IPS-20b (cell line): Measurements from ENCODE around the gene TTLL11.

Source experiments
- H3K27ac ChIP-seq: one replicate; pipeline ENCODE4 v1.5.1; 2013; ENCODE audit warnings: low read length
- H3K27me3 ChIP-seq: 2 replicates; pipeline ENCODE4 v1.6.1; 2013; ENCODE audit warnings: mild to moderate bottlenecking, low read length, inconsistent platforms; ENCODE audit not compliant: insufficient read depth
- H3K36me3 ChIP-seq: 2 replicates; pipeline ENCODE4 v1.6.1; 2013; ENCODE audit warnings: low read depth, mild to moderate bottlenecking, inconsistent platforms, low read length, moderate library complexity; ENCODE audit not compliant: insufficient read depth
- H3K4me1 ChIP-seq: 2 replicates; pipeline ENCODE4 v1.6.1; 2013; ENCODE audit warnings: mild to moderate bottlenecking, control low read depth, inconsistent platforms, low read length, moderate library complexity; ENCODE audit not compliant: insufficient read depth
- H3K4me3 ChIP-seq: 2 replicates; pipeline ENCODE4 v1.5.1; 2013; ENCODE audit warnings: mild to moderate bottlenecking, low read length, inconsistent platforms
- H3K9ac ChIP-seq: 2 replicates; pipeline ENCODE4 v1.6.1; 2013; ENCODE audit warnings: low read depth, mild to moderate bottlenecking, inconsistent platforms, low read length, moderate library complexity
- H3K9me3 ChIP-seq: 2 replicates; pipeline ENCODE4 v1.6.1; 2013; ENCODE audit warnings: mild to moderate bottlenecking, low read depth, low read length, inconsistent platforms; ENCODE audit not compliant: insufficient read depth

Gene TTLL11

GRCh38 chr9:122087406-122088200 is 5.5 kb downstream of the TTLL11 start:
- no peak overlapping the region for H3K4me3 ChIP-seq
- H3K9ac ChIP-seq: no peak overlapping the region
- no peaks in the 10 kb centered on the region for H3K4me1 ChIP-seq
- H3K27ac ChIP-seq: no peak overlapping the region
- no peaks in the 10 kb centered on the region for H3K9me3 ChIP-seq
- H3K36me3 ChIP-seq: no peaks in the 10 kb centered on the region
- peaks cover 26% of the 10 kb centered on the region for H3K27me3 ChIP-seq

DNA sequence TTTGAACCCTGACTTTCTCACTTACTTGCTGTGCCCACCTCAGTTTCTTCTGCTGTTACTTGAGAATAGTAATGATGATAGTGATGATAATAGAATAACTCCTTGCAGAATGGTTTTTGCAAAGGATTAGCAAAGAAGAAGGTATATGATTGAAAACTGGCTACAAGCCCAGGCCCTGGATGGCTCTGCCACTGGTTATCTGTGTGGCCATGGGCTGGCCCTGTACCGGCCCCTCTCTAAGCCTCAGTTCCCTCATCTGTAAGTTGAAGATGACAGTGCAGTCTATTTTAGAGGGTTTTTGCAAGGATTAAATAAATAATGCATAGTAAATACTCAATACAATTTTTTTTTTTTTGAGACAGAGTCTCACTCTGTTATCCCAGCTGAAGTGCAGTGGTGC is 6.2 kb downstream of the TTLL11 start:
- Histone ChIP-seq H3K9ac (no peak overlapping the region), H3K4me1 (no peaks in the 10 kb centered on the region), H3K27ac (no peak overlapping the region), H3K36me3 (no peaks in the 10 kb centered on the region), H3K4me3 (no peak overlapping the region), H3K9me3 (no peaks in the 10 kb centered on the region), H3K27me3 (peaks cover 19% of the 10 kb centered on the region)

GRCh38 chr9:122085260-122085659 is 7.8 kb downstream of the TTLL11 start:
- no peaks in the 10 kb centered on the region for H3K9me3 ChIP-seq
- no peak overlapping the region for H3K9ac ChIP-seq
- no peaks in the 10 kb centered on the region for H3K4me1 ChIP-seq
- H3K27me3 ChIP-seq: peaks cover 5% of the 10 kb centered on the region
- no peaks in the 10 kb centered on the region for H3K36me3 ChIP-seq
- no peak overlapping the region for H3K4me3 ChIP-seq
- H3K27ac ChIP-seq: no peak overlapping the region

GRCh38 chr9:122084026-122084675 is 9.0 kb downstream of the TTLL11 start:
- H3K36me3 ChIP-seq: no peaks in the 10 kb centered on the region
- H3K27ac ChIP-seq: no peak overlapping the region
- H3K27me3 ChIP-seq: no peaks in the 10 kb centered on the region
- H3K9me3 ChIP-seq: no peaks in the 10 kb centered on the region
- H3K4me1 ChIP-seq: no peaks in the 10 kb centered on the region
- H3K4me3 ChIP-seq: no peak overlapping the region
- no peak overlapping the region for H3K9ac ChIP-seq

DNA sequence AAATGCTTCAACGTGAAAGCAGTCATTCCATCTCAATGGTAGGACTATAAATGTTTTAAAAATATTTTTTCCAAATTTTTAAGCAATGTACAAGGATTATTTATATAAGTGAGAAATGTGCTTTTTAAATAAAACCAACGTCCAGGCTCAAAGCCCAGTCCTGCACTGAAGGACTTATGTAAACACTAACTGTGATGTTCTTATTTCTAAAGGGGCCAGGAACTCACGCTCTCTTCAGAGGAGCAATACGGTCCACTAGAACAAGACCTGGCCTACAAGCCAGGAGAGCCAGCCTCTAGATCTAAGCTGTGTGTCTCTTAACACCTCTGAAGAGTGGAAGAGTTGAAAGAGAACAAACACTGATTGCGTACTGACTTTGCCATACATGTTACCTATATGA is 12.1 kb downstream of the TTLL11 start:
- Histone ChIP-seq H3K36me3 (no peaks in the 10 kb centered on the region), H3K9me3 (peaks cover 4% of the 10 kb centered on the region; the same call in 1 of the 2 replicates), H3K9ac (no peak overlapping the region), H3K27ac (no peak overlapping the region), H3K27me3 (no peaks in the 10 kb centered on the region), H3K4me3 (no peak overlapping the region), H3K4me1 (no peaks in the 10 kb centered on the region)

GRCh38 chr9:122078557-122078956 is 14.6 kb downstream of the TTLL11 start:
- H3K27ac ChIP-seq: no peak overlapping the region
- no peak overlapping the region for H3K9ac ChIP-seq
- peaks cover 4% of the 10 kb centered on the region; the same call in 1 of the 2 replicates for H3K9me3 ChIP-seq
- H3K4me1 ChIP-seq: no peaks in the 10 kb centered on the region
- no peaks in the 10 kb centered on the region for H3K36me3 ChIP-seq
- H3K4me3 ChIP-seq: no peak overlapping the region
- H3K27me3 ChIP-seq: no peaks in the 10 kb centered on the region

- H3K9ac ChIP-seq: no peak overlapping the region
- H3K36me3 ChIP-seq: no peaks in the 10 kb centered on the region
- no peaks in the 10 kb centered on the region for H3K27me3 ChIP-seq
- no peaks in the 10 kb centered on the region for H3K4me1 ChIP-seq
- no peak overlapping the region for H3K4me3 ChIP-seq
- no peak overlapping the region for H3K27ac ChIP-seq
- peaks cover 4% of the 10 kb centered on the region; the same call in 1 of the 2 replicates for H3K9me3 ChIP-seq
Observed at GRCh38 chr9:122076773-122077172, 16.3 kb downstream of the TTLL11 start.

DNA sequence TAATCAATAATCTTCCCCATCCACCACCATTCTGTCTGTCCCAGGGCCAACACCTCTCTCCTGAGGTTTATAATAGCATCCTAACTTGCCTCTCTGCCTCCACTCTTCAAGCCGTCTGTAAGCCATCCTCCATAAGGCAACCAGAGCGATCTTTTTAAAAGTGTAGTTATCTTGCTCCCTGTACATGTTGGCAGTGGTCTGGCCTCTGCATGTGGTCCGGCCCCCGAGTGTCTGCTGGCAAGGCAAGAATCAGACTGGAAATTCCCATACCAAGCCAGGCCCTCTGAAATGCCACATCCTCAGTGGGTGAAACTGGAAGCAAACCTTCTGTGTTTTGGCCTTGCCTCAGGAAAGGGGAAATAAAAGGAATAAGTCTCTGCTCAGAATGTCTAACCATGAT is 17.0 kb downstream of the TTLL11 start:
- no peaks in the 10 kb centered on the region for H3K27me3 ChIP-seq
- H3K36me3 ChIP-seq: no peaks in the 10 kb centered on the region
- H3K27ac ChIP-seq: no peak overlapping the region
- H3K9me3 ChIP-seq: peaks cover 4% of the 10 kb centered on the region; the same call in 1 of the 2 replicates
- H3K4me1 ChIP-seq: no peaks in the 10 kb centered on the region
- no peak overlapping the region for H3K4me3 ChIP-seq
- no peak overlapping the region for H3K9ac ChIP-seq

DNA sequence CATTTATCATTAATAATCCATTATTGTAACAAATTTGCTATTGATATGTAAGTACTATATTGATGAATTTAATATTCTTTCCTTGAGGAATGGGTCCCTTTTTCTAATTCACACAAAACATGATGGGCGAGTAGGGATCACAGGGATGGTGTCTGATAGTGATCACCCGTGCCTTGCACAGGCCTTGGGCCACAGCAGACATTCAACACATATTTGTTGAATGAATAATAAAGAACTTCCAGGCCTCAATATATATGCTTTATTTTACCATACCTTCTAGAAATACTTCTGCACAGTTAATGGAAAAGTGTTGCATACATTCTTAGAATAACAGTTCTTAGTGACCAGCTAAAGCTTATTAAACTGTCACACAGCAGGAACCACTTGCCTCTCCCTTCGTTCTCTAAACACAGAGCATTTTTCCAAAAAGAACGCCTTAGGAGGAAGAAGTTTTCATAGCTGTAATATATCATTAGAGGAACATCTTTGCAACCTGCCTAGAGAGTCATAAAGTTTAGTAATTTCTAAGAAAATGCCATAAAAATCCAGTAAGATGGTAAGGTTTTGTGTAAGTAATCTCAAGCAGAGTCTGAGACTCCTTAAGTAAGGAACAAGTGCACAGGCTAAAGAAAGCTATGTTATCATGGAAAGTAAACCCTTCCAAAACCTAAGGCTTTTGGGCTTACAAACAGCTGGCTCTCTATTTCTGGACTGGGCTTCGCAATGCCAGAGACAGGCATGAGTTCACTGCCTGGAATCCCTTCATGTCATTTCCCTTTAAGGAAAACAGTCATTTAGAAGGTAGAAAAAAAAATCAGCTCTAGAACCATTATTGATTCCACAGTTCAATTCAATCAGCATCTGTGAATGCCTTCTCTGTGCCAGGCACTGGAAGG is 17.7 kb downstream of the TTLL11 start:
- no peak overlapping the region for H3K4me3 ChIP-seq

DNA sequence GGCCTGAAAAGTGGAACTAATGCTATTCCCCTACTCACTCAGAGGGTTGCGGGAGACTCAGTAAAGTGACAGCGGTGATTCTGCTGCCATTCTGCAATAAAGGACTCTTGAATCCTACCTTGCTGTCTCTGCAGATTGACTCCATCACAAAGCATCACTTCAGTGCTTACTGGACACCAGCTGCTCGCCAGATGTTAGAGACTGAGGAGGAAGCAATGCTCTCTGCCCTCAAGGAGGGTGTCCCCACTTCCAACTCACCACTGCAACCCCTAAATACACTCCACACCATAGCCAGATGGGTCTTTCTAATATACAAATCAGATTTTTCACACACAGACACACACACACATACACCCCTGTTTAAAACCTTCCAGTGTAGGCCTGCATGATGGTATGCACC is 21.4 kb downstream of the TTLL11 start:
- H3K27ac ChIP-seq: no peak overlapping the region
- H3K9me3 ChIP-seq: no peaks in the 10 kb centered on the region
- H3K4me1 ChIP-seq: no peaks in the 10 kb centered on the region
- H3K9ac ChIP-seq: no peak overlapping the region
- no peaks in the 10 kb centered on the region for H3K27me3 ChIP-seq
- no peak overlapping the region for H3K4me3 ChIP-seq
- no peaks in the 10 kb centered on the region for H3K36me3 ChIP-seq

More for the DNA sequence above, 17.7 kb downstream of the TTLL11 start:
- H3K27me3 ChIP-seq: no peaks in the 10 kb centered on the region
- H3K27ac ChIP-seq: no peak overlapping the region
- no peak overlapping the region for H3K9ac ChIP-seq
- no peaks in the 10 kb centered on the region for H3K4me1 ChIP-seq
- peaks cover 4% of the 10 kb centered on the region; the same call in 1 of the 2 replicates for H3K9me3 ChIP-seq
- no peaks in the 10 kb centered on the region for H3K36me3 ChIP-seq

- H3K9ac ChIP-seq: no peak overlapping the region
- H3K27ac ChIP-seq: no peak overlapping the region
- H3K27me3 ChIP-seq: no peaks in the 10 kb centered on the region
- no peaks in the 10 kb centered on the region for H3K9me3 ChIP-seq
- no peaks in the 10 kb centered on the region for H3K36me3 ChIP-seq
- no peak overlapping the region for H3K4me3 ChIP-seq
- no peaks in the 10 kb centered on the region for H3K4me1 ChIP-seq
Observed at GRCh38 chr9:122070728-122071515, 22.2 kb downstream of the TTLL11 start.
